SK-N-SH (cell line): ENCODE measurements around the gene RTN3. TPM values are rescaled to one million over a fixed set of nuclear protein-coding genes. Genes with fewer than 3 reads are reported as not detected.

Source experiments
- CTCF ChIA-PET: fragments of 300-600, 350-600 bp; formaldehyde crosslinking; extraction: SDS; loops from one replicate; lab custom pipeline; 2021; lab: Yijun Ruan, JAX
- POLR2A ChIA-PET: fragments of 350-600 bp; sonication (Branson Sonifier 250); formaldehyde crosslinking; extraction: SDS; loops from one replicate; lab custom pipeline; 2020; ENCODE audit warnings: antibody characterized with exemption, inconsistent platforms; lab: Yijun Ruan, JAX
- DNase-seq: peaks from one replicate; pipeline ENCODE4 v3.0.0; 2012
- H2AFZ ChIP-seq: fragments of 200-600 bp; sonication (generic); 2 replicates; pipeline ENCODE4 v1.8.1; 2016; ENCODE audit warnings: antibody characterized with exemption, mild to moderate bottlenecking, low read depth
- H3F3A ChIP-seq: fragments of 200-600 bp; sonication (generic); replicated peaks from 2 replicates; pipeline ENCODE3; 2016; ENCODE audit warnings: antibody characterized with exemption, mild to moderate bottlenecking; ENCODE audit not compliant: insufficient read depth
- H3K27ac ChIP-seq, 2 experiments: fragments of 200-500 bp in 1 of 2; fragments of 200-600 bp in 1 of 2; sonication (Bioruptor generic) in 1 of 2; sonication (generic), shearing (Covaris generic) in 1 of 2; 2 replicates each; pipeline versions ENCODE4 v1.5.1 to v1.6.1; 2014 to 2016; ENCODE audit warnings: low read depth in 2 of 2, inconsistent platforms in 1 of 2, low read length in 1 of 2, mild to moderate bottlenecking in 1 of 2, mixed read lengths in 1 of 2
- H3K27me3 ChIP-seq: fragments of 200-600 bp; sonication (generic), shearing (Covaris generic); 2 replicates; pipeline ENCODE4 v1.6.1; 2016; ENCODE audit warnings: mixed run types; ENCODE audit not compliant: insufficient read depth
- H3K36me3 ChIP-seq, 2 experiments: fragments of 200-500 bp in 1 of 2; fragments of 200-600 bp in 1 of 2; sonication (Bioruptor generic) in 1 of 2; sonication (generic) in 1 of 2; replicated peaks in 1 of 2; 2 replicates each; pipeline versions ENCODE3 to v1.5.1; 2014 to 2016; ENCODE audit warnings: low read length in 1 of 2, mild to moderate bottlenecking in 1 of 2; ENCODE audit not compliant: insufficient read depth in 2 of 2, control insufficient read depth in 1 of 2
- H3K4me1 ChIP-seq, 2 experiments: fragments of 200-500 bp in 1 of 2; fragments of 200-600 bp in 1 of 2; sonication (Bioruptor generic) in 1 of 2; sonication (generic), shearing (Covaris generic) in 1 of 2; 2 replicates each; pipeline versions ENCODE4 v1.5.1 to v1.6.1; 2014 to 2016; ENCODE audit warnings: low read depth in 1 of 2, low read length in 1 of 2, mixed run types in 1 of 2; ENCODE audit not compliant: insufficient read depth in 2 of 2, control insufficient read depth in 1 of 2
- H3K4me2 ChIP-seq: fragments of 200-600 bp; sonication (generic), shearing (Covaris generic); 2 replicates; pipeline ENCODE4 v1.6.1; 2017; ENCODE audit warnings: mixed run types
- H3K4me3 ChIP-seq, 2 experiments: fragments of 200-500 bp in 1 of 2; fragments of 200-600 bp in 1 of 2; sonication (Bioruptor generic) in 1 of 2; sonication (generic), shearing (Covaris generic) in 1 of 2; 2 replicates each; pipeline versions ENCODE4 v1.5.1 to v1.8.1; 2014 to 2016; ENCODE audit warnings: low read depth in 2 of 2, inconsistent platforms in 1 of 2, low read length in 1 of 2, mild to moderate bottlenecking in 1 of 2, mixed read lengths in 1 of 2, moderate library complexity in 1 of 2
- H3K79me2 ChIP-seq: fragments of 200-600 bp; sonication (generic); 2 replicates; pipeline ENCODE4 v1.8.1; 2017; ENCODE audit warnings: mild to moderate bottlenecking; ENCODE audit not compliant: insufficient read depth
- H3K9ac ChIP-seq: fragments of 200-600 bp; sonication (generic); 2 replicates; pipeline ENCODE4 v1.6.1; 2017; ENCODE audit warnings: mixed run types
- H3K9me2 ChIP-seq: fragments of 200-600 bp; sonication (generic); 2 replicates; pipeline ENCODE4 v1.6.1; 2017; ENCODE audit warnings: mixed run types
- H3K9me3 ChIP-seq: fragments of 200-600 bp; sonication (generic); 2 replicates; pipeline ENCODE4 v1.6.1; 2017; ENCODE audit warnings: mixed run types, mild to moderate bottlenecking, moderate library complexity
- H4K20me1 ChIP-seq: fragments of 200-600 bp; sonication (generic); 2 replicates; pipeline ENCODE4 v1.6.1; 2017; ENCODE audit warnings: mild to moderate bottlenecking, mixed run types; ENCODE audit not compliant: insufficient read depth
- CHD2 ChIP-seq: fragments of 150-350 bp; IDR thresholded peaks from 2 replicates; pipeline ENCODE4 v1.6.1; 2018; ENCODE audit warnings: low read length; ENCODE audit not compliant: partially characterized antibody
- ELF1 ChIP-seq: IDR thresholded peaks from 2 replicates; pipeline ENCODE4 v1.4.0; 2012
- EZH2phosphoT487 ChIP-seq: fragments of 200-600 bp; sonication (generic); IDR thresholded peaks from 2 replicates; pipeline ENCODE4 v1.6.1; 2017; ENCODE audit warnings: low read depth, mixed run types, mild to moderate bottlenecking, antibody characterized with exemption, moderate library complexity, borderline replicate concordance
- FOXJ3 ChIP-seq: sonication (generic); formaldehyde crosslinking; IDR thresholded peaks from 2 replicates; pipeline ENCODE4 v1.5.1; 2020; ENCODE audit warnings: mild to moderate bottlenecking, missing genetic modification reagents
- FOXM1 ChIP-seq: IDR thresholded peaks from 2 replicates; pipeline ENCODE4 v1.4.0; 2012; ENCODE audit warnings: low read depth, mild to moderate bottlenecking
- POLR2AphosphoS5 ChIP-seq: IDR thresholded peaks from 2 replicates; pipeline ENCODE4 v1.6.1; 2012; ENCODE audit warnings: low read depth, low read length
- RAD21 ChIP-seq: IDR thresholded peaks from 2 replicates; pipeline ENCODE4 v1.6.1; 2012; ENCODE audit warnings: mild to moderate bottlenecking, low read length
- RCOR1 ChIP-seq: fragments of 150-350 bp; IDR thresholded peaks from 2 replicates; pipeline ENCODE4 v1.6.1; 2017; ENCODE audit warnings: antibody characterized with exemption, low read length
- YY1 ChIP-seq: IDR thresholded peaks from 2 replicates; pipeline ENCODE4 v1.4.0; 2012; ENCODE audit warnings: low read depth, mild to moderate bottlenecking
- WGBS: methylation state at CpG from one replicate; pipeline ENCODE4 v1.1.6; 2017; ENCODE audit warnings: low lambda C conversion rate; 5-methylcytosine and 5-hydroxymethylcytosine counted together
- polyA plus RNA-seq, 3 experiments: library from polyadenylated mRNA; depleted of rRNA; stranded (reverse); fragments of >200 nt; gene quantifications; 2 replicates each; pipeline ENCODE4 v1.2.3, GENCODE V29; 2012
- TF ChIP-seq, protein P1 (sequence below): IDR thresholded peaks from 2 replicates; pipeline ENCODE4 v1.6.1; 2012; ENCODE audit warnings: mild to moderate bottlenecking, low read depth, low read length, moderate library complexity
- TF ChIP-seq, protein P2 (sequence below): IDR thresholded peaks from 2 replicates; pipeline ENCODE4; 2012
- TF ChIP-seq, protein P3 (sequence below): IDR thresholded peaks from 2 replicates; pipeline ENCODE4 v1.4.0; 2012; ENCODE audit warnings: low read depth, borderline replicate concordance

Gene RTN3
- polyA plus RNA-seq, 1 of the 3 experiments (the other 2 are of a cell fraction) = 52.7 TPM

DNA sequence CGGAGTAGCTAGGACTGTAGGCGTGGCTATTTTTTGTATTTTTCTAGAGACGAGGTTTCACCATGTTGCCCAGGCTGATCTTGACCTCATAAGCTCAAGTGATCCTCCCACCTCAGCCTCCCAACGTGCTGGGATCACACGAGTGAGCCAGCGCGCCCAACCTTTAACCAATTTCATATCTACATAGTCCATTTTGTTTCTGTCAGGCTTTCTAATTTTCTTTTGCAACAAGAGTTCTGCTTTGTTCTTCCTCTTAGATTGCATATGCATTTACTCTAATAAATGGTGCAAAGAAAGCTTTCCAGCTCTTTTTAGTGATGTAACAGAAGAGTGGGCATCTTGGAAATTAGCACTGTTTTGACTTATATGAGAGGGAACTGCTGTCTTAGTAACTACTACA is 13.3 kb downstream of the RTN3 start:
- Histone ChIP-seq H3K27me3 (no peaks in the 10 kb centered on the region), H3K4me3 (no peak overlapping the region), H3K27ac (no peak overlapping the region), H2AFZ (no peak overlapping the region), H3K9me3 (no peaks in the 10 kb centered on the region), H3K79me2 (peaks cover 88% of the 10 kb centered on the region), H3K9ac (no peak overlapping the region), H3K4me2 (no peak overlapping the region), H3K4me1 (peaks cover 2 to 9% of the 10 kb centered on the region in 2 experiments; a peak in 2 of 4 replicates), H3K36me3 (peaks cover 0 to 6% of the 10 kb centered on the region in 2 experiments), H3K9me2 (no peaks in the 10 kb centered on the region), H3F3A (peaks cover 7% of the 10 kb centered on the region), H4K20me1 (no peaks in the 10 kb centered on the region; the same call in 1 of the 2 replicates)
- no peak for DNase-seq
- POLR2A ChIA-PET = no interaction called here
- CTCF ChIA-PET = interaction anchor here (0.7 to 1.3 kb wide), 3 partner anchors 12 to 44 kb away, joined by 3 to 4 read pairs (median 3); partner anchors contain the start of gene RTN3
- no peak for TF ChIP-seq EZH2phosphoT487
- TF ChIP-seq ELF1 = no peak
- TF ChIP-seq RAD21 = no peak
- TF ChIP-seq CHD2 = no peak
- TF ChIP-seq, protein P1, sequence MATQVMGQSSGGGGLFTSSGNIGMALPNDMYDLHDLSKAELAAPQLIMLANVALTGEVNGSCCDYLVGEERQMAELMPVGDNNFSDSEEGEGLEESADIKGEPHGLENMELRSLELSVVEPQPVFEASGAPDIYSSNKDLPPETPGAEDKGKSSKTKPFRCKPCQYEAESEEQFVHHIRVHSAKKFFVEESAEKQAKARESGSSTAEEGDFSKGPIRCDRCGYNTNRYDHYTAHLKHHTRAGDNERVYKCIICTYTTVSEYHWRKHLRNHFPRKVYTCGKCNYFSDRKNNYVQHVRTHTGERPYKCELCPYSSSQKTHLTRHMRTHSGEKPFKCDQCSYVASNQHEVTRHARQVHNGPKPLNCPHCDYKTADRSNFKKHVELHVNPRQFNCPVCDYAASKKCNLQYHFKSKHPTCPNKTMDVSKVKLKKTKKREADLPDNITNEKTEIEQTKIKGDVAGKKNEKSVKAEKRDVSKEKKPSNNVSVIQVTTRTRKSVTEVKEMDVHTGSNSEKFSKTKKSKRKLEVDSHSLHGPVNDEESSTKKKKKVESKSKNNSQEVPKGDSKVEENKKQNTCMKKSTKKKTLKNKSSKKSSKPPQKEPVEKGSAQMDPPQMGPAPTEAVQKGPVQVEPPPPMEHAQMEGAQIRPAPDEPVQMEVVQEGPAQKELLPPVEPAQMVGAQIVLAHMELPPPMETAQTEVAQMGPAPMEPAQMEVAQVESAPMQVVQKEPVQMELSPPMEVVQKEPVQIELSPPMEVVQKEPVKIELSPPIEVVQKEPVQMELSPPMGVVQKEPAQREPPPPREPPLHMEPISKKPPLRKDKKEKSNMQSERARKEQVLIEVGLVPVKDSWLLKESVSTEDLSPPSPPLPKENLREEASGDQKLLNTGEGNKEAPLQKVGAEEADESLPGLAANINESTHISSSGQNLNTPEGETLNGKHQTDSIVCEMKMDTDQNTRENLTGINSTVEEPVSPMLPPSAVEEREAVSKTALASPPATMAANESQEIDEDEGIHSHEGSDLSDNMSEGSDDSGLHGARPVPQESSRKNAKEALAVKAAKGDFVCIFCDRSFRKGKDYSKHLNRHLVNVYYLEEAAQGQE = no peak
- TF ChIP-seq POLR2AphosphoS5 = no peak
- TF ChIP-seq, protein P2, sequence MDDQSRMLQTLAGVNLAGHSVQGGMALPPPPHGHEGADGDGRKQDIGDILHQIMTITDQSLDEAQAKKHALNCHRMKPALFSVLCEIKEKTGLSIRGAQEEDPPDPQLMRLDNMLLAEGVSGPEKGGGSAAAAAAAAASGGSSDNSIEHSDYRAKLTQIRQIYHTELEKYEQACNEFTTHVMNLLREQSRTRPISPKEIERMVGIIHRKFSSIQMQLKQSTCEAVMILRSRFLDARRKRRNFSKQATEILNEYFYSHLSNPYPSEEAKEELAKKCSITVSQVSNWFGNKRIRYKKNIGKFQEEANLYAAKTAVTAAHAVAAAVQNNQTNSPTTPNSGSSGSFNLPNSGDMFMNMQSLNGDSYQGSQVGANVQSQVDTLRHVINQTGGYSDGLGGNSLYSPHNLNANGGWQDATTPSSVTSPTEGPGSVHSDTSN = no peak
- no peak for TF ChIP-seq FOXM1
- TF ChIP-seq FOXJ3 (CRISPR knock-in tag) = no peak
- no peak for TF ChIP-seq YY1
- TF ChIP-seq RCOR1 = no peak
- TF ChIP-seq, protein P3, sequence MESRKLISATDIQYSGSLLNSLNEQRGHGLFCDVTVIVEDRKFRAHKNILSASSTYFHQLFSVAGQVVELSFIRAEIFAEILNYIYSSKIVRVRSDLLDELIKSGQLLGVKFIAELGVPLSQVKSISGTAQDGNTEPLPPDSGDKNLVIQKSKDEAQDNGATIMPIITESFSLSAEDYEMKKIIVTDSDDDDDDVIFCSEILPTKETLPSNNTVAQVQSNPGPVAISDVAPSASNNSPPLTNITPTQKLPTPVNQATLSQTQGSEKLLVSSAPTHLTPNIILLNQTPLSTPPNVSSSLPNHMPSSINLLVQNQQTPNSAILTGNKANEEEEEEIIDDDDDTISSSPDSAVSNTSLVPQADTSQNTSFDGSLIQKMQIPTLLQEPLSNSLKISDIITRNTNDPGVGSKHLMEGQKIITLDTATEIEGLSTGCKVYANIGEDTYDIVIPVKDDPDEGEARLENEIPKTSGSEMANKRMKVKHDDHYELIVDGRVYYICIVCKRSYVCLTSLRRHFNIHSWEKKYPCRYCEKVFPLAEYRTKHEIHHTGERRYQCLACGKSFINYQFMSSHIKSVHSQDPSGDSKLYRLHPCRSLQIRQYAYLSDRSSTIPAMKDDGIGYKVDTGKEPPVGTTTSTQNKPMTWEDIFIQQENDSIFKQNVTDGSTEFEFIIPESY = no peak
- 93% methylated on average over 7 of the region's 7 CpGs for WGBS
